SK-N-MC (cell line): ENCODE data around the gene ACE2.

Experiments
- EZH2 ChIP-seq: fragments of 200-600 bp; sonication (generic); IDR thresholded peaks from one replicate; pipeline ENCODE4 v1.6.1; 2017; ENCODE audit warnings: antibody characterized with exemption
- POLR2AphosphoS5 ChIP-seq: IDR thresholded peaks from 2 replicates; pipeline ENCODE4 v1.6.1; 2012; ENCODE audit warnings: mild to moderate bottlenecking, low read depth, low read length, borderline replicate concordance

DNA sequence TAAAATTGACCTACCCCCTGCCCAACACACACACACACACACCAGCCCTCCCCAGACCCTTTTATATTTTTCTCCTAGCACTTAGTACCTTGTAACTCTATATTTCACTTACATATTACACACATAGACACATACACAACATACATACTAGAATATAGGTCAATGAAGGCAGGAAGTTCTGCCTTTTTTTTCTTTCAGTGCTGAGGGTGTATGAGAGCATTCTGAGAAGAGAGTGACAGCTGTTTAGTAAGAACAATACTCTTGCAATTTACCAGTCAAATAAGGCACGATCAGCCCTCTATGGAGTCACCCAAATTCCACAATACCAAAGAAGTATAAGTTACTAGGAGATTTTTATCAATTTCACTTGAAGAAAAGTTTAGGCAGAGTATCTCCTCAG is 33.5 kb downstream of the ACE2 start:
- TF ChIP-seq POLR2AphosphoS5 = no peak
- no peak for TF ChIP-seq EZH2
